Left colon (tissue), 2 donors: ENCODE results near the gene KCNH4. TPM values are rescaled to one million over a fixed set of nuclear protein-coding genes. Genes with fewer than 3 reads are reported as not detected.
A peak's percentile ranks its signal among the peaks of the same experiment; 100 is the strongest.

ENCODE experiments used
- ATAC-seq: fragments of 200-7000 bp; cut with Tn5 transposase; one replicate; pipeline ENCODE4 v1.9.1; 2020; ENCODE audit warnings: mild to moderate bottlenecking, moderate library complexity
- DNase-seq, 2 donors: peaks; one replicate each; pipeline ENCODE4 v3.0.0-alpha.2; 2020
- intact Hi-C, 2 donors: fragments of 100-400 bp; cut with DNase I in 1 of 2; cut with micrococcal nuclease in 1 of 2; formaldehyde crosslinking; loops; one replicate each; pipeline versions ENCODE4 v1.11.2 to v1.14.0; 2022; cut with DNase I, micrococcal nuclease
- total RNA-seq, 2 donors: library from RNA; stranded (reverse); fragmentation: NEBNext Ultra II Directional; extraction: Animal tissue kit (Norgen Biotek cat#: 25700); gene quantifications; one replicate each; pipeline ENCODE4 v1.2.1, GENCODE V29; 2021
- donor health status: DM: no; HTN: no; CAD: no.
- donor health status: DM: yes; HTN: yes; CAD: no.

Gene KCNH4
- total RNA-seq, 2 donors from 2014 or later = 0.06 TPM

DNA sequence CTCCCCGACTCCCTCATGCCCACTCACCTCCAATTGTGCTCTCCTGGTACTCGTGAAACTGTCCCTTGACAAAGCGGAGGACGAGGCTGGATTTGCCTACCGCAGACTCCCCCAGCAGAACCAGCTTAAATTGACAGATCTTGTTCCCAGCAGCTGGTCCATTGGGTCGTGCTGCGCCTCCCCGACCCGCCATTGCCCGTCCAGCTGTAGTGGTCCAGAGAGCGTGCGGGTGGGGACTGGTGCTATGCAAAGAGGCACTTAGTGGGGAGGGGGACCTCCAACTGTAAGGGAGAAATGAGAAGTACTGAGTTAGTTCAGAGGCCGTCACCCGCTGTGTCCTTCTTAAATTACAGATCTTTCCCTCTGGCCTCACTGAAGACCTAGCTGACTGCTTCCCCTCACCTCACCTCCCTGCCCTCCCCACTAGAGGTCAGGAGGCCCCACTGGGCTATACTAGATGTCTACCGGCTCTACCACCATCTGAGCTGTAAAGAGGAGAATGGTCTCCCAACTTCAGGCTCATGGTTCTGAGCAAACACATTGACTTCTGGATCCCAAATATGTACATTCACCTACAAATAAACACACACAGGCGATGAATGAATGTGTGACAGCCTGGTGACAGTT is 50.5 kb downstream of the KCNH4 start:
- DNase-seq (no peak), ATAC-seq (no peak)
- intact Hi-C loops = no loop called here

- intact Hi-C loops = loop anchor here in 1 of 2 donors (10.0 kb wide), 1 partner anchor 56 kb away; the partner anchor contains the start of genes HCRT and KCNH4
- ATAC-seq (no peak), DNase-seq (no peak)
These were observed 51.7 kb downstream of the KCNH4 start for GRCh38 chr17:42129109-42129837.

DNA sequence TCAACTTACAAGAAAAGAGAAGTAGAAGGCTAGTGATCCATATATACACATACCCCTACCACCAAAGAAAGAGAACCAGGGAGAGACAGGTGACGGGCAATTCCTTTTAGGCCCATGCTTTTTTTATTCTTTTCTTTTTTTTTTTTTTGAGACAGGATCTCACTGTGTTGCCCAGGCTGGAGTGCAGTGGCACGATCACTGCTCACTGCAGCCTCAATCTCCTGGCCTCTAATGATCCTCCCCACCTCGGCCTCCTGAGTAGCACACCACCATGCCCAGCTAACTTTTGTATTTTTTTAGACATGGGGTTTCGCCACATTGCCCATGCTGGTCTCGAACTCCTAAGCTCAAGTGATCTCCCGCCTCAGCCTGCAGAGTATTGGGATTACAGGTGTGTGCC is 53.5 kb downstream of the KCNH4 start:
- intact Hi-C loops = loop anchor here in 1 of 2 donors (10.0 kb wide), 1 partner anchor 57 kb away; the partner anchor contains the start of genes HCRT and KCNH4
- ATAC-seq (no peak), DNase-seq (no peak)

DNA sequence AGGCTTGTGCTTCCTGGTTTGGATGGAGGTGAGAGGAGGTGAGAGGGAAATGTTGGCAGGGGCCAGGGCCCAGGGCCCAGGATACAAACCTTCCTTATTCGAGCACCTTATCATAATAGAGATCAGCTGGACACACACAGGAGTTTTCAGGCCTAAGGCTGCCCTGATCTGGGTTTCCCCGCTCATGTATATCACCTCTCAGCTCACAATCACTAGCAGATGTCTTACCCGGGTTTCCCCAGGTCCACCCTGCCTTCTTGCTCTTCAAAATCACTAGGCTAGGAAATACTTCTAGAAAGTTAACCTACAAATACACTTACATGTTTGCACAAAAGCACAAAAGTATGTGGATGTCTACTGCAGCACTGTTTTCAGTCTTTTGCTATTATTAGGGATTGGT is 54.1 kb downstream of the KCNH4 start:
- intact Hi-C loops = loop anchor here in 1 of 2 donors (10.0 kb wide), 1 partner anchor 58 kb away; the partner anchor contains the start of genes HCRT and KCNH4
- no peak for DNase-seq
- no peak for ATAC-seq

DNA sequence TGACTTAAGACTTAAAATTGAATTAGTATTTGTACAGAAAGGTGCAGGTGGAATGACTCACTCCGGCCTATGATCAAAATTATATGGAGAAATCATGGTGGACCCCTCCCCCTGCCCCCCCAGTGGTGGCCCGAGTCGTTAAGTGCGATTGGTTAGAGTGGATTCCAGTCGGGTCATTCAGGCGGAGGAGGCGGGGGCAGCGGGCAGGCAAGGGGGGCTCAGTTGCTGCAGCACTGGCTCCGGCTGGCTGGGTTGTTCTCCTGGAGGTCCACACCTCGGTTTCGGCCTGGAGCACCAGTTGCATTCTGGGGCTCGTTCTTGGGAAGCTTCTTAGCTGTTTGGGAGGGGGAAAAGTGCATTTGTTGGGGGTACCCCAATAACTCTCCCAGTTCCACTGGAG is 55.4 kb downstream of the KCNH4 start:
- ATAC-seq = no peak
- intact Hi-C loops = loop anchor here in 1 of 2 donors (10.0 kb wide), 1 partner anchor 59 kb away; the partner anchor contains the start of genes HCRT and KCNH4
- no peak for DNase-seq

DNA sequence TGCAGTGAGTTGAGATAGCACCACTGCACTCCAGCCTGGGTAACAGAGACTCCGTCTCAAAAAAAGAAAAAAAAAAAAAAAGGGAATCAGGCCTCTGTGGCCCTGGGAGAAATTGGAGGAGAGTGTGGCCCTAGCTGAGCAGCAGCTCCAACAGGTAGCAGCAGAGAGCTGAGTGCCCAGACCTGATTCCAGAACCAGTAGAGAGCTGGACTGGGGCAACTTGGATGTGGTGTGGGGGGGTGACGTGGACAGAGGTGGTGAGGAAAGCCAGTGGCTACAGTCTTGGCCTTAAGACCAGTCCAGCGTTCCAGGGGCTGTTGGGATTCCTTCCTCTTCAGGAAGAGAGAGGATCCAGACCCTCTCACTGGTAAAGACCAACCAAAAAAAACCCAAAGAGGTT is 56.7 kb downstream of the KCNH4 start:
- DNase-seq = no peak
- no peak for ATAC-seq
- intact Hi-C loops = loop anchor here in 1 of 2 donors (10.0 kb wide), 1 partner anchor 61 kb away; the partner anchor contains the start of genes HCRT and KCNH4

DNA sequence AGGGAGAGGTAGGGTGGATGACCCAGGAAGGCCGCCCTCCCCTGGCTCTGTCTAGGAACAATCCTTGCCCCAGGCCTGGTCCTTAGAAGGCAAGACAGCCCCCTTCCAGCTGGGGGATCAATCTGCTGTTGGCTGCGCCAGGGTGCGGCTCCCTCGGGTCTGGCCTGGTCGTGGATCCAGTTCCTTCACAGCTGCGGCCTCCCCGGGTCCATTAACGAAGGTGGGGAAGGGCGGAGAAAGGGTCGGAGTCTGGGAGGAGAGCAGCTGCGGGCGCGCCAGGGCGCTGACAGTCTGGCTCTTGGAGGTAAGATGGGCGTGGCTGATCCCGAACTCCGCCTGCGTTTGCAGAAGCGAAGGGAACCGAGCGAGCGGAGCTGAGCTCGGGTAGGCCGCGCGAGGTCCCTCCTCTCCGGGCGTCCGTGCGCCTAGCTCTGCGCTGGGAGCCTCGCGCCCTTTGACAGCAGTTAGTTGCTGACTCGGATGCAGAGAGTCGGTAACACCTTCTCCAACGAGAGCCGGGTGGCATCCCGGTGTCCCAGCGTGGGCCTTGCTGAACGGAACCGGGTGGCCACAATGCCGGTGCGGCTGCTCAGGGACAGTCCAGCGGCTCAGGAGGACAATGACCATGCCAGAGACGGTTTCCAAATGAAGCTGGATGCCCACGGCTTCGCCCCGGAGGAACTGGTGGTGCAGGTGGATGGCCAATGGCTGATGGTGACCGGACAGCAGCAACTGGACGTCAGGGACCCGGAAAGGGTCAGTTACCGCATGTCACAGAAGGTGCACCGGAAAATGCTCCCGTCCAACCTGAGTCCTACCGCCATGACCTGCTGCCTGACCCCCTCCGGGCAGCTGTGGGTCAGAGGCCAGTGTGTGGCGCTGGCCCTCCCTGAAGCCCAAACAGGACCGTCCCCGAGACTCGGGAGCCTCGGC is 58.3 kb downstream of the KCNH4 start, which contains the start of gene HSPB9:
Gene HSPB9, plus strand, starts transcription at position 434 of the 933 bp plus-strand sequence. Its CDS starts 47 bp downstream, at position 481.
- intact Hi-C loops = loop anchor here in 1 of 2 donors (10.0 kb wide), 1 partner anchor 62 kb away; the partner anchor contains the start of genes HCRT and KCNH4
- peak; percentile 87 to 89 for DNase-seq
- peak; percentile 84 for ATAC-seq

- ATAC-seq (peak; percentile 78), DNase-seq (peak; percentile 77 to 88)
- intact Hi-C loops = loop anchor here in 1 of 2 donors (10.0 kb wide), 1 partner anchor 64 kb away; the partner anchor contains the start of genes HCRT and KCNH4
These were observed 59.9 kb downstream of the KCNH4 start, which contains the start of gene KAT2A for GRCh38 chr17:42120770-42121769. TSS of gene KAT2A (minus strand) at chr17:42121367. CDS start at chr17:42121304, 63 bp downstream.

- DNase-seq (no peak), ATAC-seq (no peak)
- intact Hi-C loops = loop anchor here in 1 of 2 donors (10.0 kb wide), 1 partner anchor 65 kb away; the partner anchor contains the start of genes HCRT and KCNH4
These were observed 60.7 kb downstream of the KCNH4 start for GRCh38 chr17:42120161-42120769.

DNA sequence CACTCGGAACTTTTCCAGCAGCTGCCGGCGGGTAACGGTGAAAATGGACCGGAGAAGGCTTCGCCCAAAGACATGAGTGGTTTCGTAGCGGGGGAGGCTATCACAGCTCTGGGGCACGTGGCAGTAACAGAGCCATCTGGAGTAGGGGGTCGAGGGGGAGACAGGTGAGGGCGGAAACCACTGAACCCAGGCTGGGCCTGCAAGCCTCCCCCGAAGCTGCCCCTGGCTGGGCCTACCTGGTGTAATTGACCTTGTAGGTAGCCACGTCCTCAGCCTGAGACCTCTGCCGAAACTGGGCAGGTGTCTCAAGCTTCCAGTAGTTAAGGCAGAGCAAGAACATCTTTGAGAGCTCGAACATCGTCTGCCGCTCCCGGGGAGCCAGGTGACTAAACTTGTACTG is 61.6 kb downstream of the KCNH4 start:
- no peak for DNase-seq
- no peak for ATAC-seq
- intact Hi-C loops = loop anchor here (5.0 to 10.0 kb wide), 3 partner anchors 64 to 154 kb away; partner anchors contain the start of genes C17orf113 (in 1 of the 2) and CNP (in 1 of the 2)

- no peak for ATAC-seq
- DNase-seq = peak in 1 of 2 donors; percentile 53
These were observed 62.4 kb downstream of the KCNH4 start for GRCh38 chr17:42118545-42118944.

DNA sequence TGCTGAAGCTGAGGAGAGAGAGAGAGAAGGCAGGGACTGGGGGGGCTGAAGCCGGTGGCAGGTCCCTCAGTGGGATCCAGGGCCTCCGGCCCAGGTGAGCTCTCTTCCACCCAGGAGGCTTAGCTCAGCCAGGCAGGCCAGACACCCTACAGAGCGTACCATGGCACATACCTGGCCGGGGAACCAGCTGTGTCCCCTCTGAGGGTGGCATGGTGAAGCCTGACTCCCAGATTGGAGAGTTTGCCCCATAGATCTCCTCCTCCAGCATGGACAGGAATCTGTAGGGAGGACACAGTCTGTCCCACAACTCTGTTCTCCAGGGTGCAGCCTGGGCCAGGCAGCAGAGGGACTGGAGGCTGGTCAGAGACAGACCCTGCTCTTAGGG is 62.8 kb downstream of the KCNH4 start:
- intact Hi-C loops = loop anchor here (5.0 to 10.0 kb wide), 3 partner anchors 63 to 153 kb away; partner anchors contain the start of genes C17orf113 (in 1 of the 2) and CNP (in 1 of the 2)
- ATAC-seq (no peak), DNase-seq (no peak)

More at GRCh38 chr17:42118545-42118944, 62.4 kb downstream of the KCNH4 start:
- intact Hi-C loops = loop anchor here (5.0 to 10.0 kb wide), 3 partner anchors 64 to 154 kb away; partner anchors contain the start of genes C17orf113 (in 1 of the 2) and CNP (in 1 of the 2)

- ATAC-seq = no peak
- intact Hi-C loops = loop anchor here (5.0 to 10.0 kb wide), 3 partner anchors 63 to 153 kb away; partner anchors contain the start of genes C17orf113 (in 1 of the 2) and CNP (in 1 of the 2)
- no peak for DNase-seq
These were observed 63.4 kb downstream of the KCNH4 start for GRCh38 chr17:42117397-42118125.

DNA sequence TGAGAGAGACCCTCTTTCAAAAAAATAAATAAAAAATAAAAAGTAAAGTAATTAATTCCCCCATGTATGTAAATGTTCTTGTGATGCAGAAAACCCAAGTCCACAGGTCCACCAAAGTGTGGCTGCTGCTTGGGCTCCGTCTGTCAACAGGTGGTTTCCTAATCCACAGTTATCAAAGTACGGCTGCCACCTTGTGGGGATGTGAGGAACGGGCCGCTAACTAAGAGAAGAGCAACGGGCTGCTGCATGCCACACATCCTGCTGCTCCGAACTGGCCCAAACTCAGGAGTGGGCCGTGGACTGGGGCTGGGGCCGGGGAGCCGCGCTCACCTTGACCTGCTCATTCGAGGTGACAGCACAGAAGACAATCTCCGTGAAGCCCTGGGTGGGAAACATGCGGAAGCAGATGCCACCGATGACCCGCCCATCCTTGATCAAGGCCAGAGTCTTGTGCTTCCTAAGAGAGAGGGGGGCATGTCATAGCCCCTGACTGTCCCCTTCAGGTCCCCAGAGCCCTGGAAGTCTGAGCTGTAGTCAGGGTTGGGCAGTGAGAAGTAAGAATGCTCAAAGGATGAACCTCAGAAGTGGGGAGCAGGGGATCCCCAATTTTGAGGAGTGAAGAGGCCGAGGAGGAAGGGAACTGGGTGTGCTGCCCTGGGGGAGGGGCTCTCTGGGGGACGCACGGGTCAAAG is 64.1 kb downstream of the KCNH4 start:
- intact Hi-C loops = loop anchor here (5.0 to 10.0 kb wide), 3 partner anchors 62 to 152 kb away; partner anchors contain the start of genes C17orf113 (in 1 of the 2) and CNP (in 1 of the 2)
- peak; percentile 43 for ATAC-seq
- DNase-seq = peak; percentile 77 to 91

GRCh38 chr17:42114118-42114517 is 66.8 kb downstream of the KCNH4 start:
- ATAC-seq (no peak), DNase-seq (no peak)
- intact Hi-C loops = loop anchor here in 1 of 2 donors (10.0 kb wide), 2 partner anchors 59 to 149 kb away; partner anchors contain the start of genes C17orf113 and CNP
